ENCODE measurements around the gene ANXA3.

ANXA3 gene

DNA sequence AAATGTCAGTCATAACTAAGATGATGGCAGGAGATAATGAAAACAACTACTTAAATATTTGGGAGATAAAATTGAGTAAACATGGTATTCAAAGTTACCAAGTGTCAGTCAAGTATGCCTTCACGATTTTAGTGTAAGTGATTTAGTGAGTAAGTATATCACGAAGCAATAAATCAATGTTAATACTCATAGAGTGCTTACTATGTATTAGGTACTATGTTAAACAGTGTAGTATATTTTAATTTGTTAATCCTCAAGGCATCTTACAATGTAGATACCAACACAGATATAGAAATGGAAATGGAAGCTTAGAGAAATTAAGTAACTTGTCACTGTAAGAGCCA is 59.6 kb downstream of the ANXA3 start:
- DNase-seq (ENCODE audit: low read depth, low spot score) = no peak

GRCh38 chr4:78612398-78613178 is 61.0 kb downstream of the ANXA3 start:
- DNase-seq (ENCODE audit: low read depth, low spot score) = no peak

DNA sequence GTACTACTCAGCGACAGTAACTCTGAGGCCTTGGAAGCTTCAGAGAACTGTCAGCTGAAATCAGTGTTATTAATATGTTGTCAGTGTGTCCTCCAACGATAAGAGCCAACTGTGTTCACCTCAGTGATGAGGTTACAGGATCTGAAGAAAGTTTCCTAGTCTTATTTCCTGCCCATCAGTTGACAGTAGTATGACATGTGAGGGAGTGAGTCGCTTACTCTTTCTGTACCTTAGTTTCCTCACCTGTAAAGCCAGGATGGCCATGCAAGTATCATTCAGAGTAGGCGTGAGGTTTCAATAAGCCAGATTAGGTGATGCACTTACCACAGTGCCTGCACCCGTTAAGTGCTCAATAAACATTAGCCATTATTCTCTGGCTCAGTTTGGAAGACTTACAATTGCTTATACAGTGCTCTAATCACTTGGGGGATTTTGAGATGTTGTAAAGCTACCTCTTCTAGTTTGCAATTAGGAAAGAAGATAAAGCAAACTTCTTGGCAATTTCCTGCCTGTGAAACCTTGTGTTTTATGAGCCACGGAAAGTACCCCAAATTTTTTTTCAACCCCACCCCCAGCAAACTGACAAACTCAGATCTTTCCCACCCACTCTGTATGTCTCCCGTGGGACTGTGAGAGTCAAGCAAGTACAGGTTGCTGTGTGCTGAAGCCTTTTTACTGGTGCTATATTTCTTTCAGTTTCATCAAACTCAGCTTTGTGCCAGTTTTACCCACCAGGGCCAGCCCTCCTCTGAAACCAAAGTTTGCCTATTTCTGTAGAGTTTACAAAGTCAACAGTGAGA is 62.2 kb downstream of the ANXA3 start:
- DNase-seq (ENCODE audit: low read depth, low spot score) = no peak

DNA sequence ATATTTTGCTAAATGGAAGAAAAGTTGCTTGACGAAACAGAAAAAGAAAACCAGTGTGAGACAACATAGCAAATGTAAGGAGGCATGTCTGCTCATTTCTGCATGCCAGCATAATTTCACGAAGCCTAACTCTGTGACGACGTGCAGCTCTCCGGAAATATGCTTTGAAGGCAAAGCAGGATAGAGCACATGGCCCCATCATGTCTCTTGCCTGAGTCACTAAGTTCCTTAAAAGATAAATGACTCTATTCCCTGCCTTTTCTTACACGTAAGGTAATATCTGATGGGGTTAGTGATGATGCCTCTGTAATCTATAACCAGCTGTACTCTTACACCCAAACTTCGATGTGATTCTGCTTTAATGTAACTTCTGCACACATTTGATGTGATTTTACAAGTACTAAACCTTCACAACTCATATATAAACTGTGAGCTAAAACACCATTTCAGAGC is 64.5 kb downstream of the ANXA3 start:
- DNase-seq (ENCODE audit: low read depth, low spot score) = no peak

DNA sequence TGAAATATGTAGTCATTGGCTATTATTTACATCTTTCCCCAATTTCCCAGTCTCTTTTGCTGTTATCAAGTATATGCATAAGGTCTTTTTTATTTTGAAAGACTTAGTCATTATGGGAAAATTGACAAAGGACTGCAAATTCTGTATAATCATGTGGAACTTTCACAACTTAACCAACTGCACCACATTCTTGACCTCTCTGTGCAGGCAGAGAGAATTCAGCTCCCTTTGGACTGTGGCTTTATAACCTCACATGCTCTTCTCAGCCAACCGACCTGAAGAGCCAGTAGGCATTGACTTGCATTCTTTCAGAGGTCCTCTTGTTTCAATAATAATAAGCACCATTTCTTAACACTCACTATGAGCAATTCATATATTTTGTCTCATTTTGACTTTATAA is 66.9 kb downstream of the ANXA3 start:
- no peak for DNase-seq (ENCODE audit: low read depth, low spot score)

DNA sequence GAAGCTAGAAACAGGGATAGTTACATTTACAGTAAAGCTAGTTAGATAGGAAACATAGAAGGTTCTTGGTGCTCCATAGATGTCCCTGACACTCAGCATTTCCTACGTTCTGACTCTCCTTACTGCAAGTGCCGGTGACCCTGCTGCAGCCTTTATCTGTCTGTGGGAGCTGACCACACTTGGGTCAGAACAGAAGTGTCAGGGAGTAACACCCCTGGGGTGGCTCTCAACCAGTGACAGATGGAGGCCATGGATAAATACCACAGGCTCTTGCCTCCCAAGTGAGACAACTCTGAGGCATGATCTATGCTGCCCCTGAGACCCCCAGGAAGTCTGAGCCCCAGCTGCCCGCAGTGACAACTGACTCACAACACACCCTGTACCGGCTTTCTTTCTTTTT is 69.8 kb downstream of the ANXA3 start:
- no peak for DNase-seq (ENCODE audit: low read depth, low spot score)

DNA sequence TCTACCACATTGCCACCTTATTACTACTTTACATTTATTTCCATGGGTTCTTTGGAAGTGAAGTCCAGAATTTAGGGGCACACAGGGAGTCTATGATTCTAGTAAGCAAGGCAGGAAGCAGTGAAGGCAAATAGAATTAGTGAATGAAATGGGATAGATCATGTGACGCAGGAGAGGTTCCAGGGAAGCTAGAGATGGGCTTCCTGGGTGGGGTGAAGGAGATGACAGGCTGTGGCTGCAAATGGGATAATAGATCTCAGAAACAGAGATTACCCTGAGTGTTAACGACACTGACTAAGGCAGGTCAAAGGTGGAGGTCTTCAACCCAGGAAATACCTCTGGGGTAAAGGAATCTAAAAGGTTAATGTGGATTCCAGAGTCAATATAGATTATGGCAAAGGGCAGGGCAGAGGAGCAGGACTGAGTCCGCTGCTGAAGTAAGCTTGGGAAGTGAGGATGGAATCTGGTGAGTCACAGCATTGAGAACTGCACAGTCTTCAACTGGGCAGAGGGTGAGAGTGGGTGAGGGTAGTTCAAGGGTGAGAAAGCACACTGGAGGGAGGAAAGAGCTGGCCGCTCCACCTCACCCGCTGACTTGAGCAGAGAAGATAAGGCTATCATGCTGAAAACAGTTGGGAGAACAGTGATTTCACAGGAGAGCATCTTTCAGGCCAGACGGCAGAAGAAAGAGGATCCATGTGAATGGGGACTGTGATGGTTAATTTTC is 70.8 kb downstream of the ANXA3 start:
- peak; percentile 72 for DNase-seq (ENCODE audit: low read depth, low spot score)

DNA sequence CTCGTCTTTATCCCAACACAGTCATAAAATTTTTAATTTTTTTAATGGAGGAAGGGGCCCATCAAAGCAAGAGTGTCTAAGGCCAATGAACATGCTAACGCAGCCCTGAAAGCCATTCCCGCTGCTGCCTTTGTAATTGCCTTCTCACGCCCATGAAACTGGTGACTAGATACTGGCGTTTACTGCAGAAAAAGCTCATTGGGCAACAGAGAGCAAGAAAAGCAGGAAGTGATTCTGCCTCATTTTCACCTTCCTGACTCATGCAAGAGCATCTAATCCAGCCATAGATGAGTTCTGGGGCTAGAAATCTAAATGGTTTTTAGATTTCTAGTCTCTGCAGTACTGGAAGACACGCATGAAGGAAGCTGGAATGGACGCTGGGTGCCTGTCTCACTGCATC is 72.5 kb downstream of the ANXA3 start:
- DNase-seq (ENCODE audit: low read depth, low spot score) = no peak

GRCh38 chr4:78625073-78625472 is 73.5 kb downstream of the ANXA3 start:
- no peak for DNase-seq (ENCODE audit: low read depth, low spot score)

DNA sequence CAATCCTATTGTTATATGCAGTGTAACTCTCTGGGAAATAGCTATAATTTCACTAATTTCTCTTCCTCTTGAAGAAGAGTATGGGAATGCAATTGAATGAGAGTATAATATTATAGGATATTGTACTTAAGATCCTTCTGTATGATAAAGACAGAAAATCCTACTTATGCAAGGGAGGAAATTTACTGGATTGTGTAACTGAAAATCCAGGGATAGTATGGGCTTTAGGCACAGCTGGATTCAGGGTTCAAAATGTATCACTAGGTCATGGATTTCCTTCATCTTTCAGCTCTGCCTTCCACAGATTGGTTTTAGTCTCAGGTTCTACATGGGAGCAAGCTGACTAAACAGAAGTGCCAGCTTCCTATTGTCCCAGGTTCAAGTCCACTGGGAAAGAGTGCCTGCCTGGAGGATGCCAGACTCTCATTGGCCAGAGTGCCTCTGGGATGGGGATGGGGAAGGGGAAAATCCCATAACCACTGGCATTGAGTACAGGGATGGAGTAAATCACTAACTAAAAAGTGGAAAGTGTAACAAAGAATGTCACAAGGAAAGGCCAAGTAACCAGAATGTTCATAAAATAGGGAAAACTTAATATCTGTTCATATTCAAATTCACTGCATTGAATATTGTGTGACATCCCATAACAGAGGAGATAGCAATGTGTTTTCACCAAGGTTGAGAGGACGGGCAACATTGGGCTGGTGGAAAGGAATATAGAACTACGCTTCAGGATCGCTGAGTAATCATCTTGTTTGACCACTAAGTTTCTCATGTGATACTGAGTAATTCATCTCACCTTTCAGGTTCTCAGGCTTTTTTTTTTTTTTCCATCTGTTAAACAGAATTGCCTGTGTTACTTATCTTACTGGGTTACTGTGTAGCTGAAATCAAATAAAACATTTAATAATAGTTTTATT is 75.7 kb downstream of the ANXA3 start:
- no peak for DNase-seq (ENCODE audit: low read depth, low spot score)

GRCh38 chr4:78627966-78628678 is 76.6 kb downstream of the ANXA3 start:
- DNase-seq (ENCODE audit: low read depth, low spot score) = no peak

- DNase-seq (ENCODE audit: low read depth, low spot score) = peak; percentile 84
These were observed 78.5 kb downstream of the ANXA3 start for GRCh38 chr4:78629991-78630541.

- no peak for DNase-seq (ENCODE audit: low read depth, low spot score)
These were observed 79.0 kb downstream of the ANXA3 start for GRCh38 chr4:78630615-78631014.

DNA sequence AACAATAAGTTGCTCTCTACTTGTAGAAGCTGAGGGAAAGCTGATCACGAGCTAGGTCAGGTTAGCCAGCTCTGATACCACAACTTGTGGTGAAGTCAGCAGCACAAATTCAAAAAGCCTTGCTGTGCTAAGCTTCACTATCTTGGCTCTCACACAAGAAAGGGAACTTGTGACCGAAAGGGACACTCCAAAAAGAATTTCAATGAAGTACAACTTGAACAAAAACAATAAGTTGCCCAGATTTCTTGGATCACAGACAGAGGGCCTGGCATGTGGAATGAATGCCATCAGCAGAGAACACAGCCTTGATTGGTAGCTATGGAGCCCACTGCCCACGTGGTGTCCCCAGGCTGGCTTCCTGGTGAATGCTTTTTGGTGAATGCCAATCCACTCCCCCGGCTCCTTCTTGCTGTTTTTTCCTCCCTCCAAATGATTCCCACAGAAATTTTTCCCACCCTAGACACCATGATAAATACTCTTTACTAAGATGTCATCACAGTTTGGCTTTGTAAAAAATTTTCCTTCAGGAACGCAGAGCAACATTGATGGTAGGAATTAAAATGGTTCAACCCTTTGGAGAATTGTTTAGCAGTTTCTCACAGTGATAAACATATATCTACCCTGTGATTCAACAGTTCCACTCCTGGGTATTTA is 82.6 kb downstream of the ANXA3 start:
- no peak for DNase-seq (ENCODE audit: low read depth, low spot score)

DNA sequence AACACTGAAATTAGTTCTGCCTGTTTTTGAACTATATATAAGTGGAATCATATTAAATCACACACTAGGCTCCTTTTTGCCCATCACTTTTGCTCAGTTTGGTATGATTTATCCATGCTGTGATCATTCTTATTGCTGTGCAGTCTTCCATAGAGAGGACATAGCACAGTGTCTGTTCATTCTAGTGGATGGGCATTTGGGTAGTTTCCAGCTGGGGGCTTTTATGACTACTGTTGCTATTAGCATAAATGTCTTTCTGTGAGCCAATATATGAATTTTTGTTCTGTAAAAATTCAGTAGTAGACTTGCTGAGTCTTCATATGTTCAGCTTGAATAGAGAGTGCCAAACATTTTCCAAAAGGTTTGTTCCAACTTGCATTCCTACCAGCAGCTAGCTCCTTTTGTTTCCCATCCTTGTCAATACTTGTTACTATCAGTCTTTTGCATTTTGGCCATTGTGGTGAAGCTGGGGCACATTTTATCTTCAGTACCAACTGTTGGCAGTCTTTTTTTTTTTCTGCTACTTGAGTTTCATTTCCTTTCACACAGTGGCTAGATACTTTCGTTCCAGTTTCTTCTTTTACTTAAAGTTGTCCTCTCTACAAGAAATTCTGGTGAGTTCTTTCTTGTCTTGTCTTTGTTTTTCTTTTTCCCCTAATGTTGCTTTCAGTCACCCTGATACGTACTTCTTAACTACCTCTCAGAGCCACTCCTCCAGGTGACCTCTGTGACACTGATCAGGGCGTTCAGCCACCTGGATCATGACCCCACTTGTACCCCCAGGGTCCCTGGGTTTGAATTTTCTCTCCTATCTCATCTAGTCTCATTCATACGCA is 87.0 kb downstream of the ANXA3 start:
- DNase-seq (ENCODE audit: low read depth, low spot score) = no peak

GRCh38 chr4:78640714-78641113 is 89.1 kb downstream of the ANXA3 start:
- DNase-seq (ENCODE audit: low read depth, low spot score) = no peak

DNA sequence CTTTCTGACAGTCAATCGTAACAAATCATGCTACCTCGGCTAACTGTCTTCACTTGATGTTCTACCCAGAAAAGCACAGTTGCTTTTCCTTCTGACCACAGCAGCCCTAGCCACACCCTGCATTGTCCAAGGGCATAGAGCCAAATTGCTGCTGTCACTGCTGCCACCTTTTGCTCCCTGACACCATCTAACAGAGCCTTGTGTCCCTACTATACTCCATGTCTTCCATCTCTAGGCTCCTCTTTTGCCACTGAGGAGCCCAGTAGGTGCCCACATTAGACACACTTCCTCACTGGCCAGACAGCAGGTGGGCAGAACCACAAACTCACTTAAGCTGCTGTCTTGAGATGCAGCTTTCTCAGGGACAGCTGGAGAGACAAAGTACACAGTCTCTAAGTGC is 91.4 kb downstream of the ANXA3 start:
- no peak for DNase-seq (ENCODE audit: low read depth, low spot score)

DNA sequence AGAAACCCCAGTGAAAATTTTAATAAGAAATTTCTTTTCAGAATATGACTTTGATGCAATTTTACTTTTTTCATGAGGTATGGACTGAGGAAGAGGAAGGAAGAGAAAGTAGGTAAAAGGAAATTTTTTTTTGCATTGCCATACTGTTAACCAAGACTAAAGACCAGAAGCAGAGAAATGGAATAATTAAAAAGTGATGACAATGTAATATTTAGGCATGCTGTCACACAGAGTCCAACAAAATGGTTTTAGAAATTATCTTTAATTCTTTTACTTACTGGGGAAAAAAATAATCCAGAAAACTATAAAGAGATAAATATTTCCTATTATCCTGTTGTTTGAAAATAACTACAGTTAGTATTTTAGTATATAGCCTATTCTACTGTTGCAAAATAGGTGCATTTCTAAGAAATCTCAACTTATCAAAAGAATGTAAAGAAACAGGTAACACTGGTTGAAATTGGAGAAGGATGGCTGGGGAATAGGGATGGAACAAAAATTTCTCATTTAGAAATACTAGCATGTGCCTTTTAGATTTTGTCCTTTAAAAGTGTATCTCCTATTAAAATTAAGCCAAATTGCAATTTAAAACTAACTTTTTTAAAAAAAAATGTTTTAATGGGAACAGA is 92.6 kb downstream of the ANXA3 start:
- no peak for DNase-seq (ENCODE audit: low read depth, low spot score)

Data from ELF-1 (cell line).